K562 (cell line): ENCODE measurements around the gene LRRC8E. TPM values are rescaled to one million over a fixed set of nuclear protein-coding genes. Genes with fewer than 3 reads are reported as not detected.

Source experiments
- BCOR ChIP-seq: fragments of 450-650 bp; IDR thresholded peaks from 2 replicates; pipeline ENCODE4 v1.6.1; 2016
- CBX1 ChIP-seq: sonication (generic); IDR thresholded peaks from 2 replicates; pipeline ENCODE4 v1.6.1; 2016; ENCODE audit warnings: antibody characterized with exemption, low read depth, mild to moderate bottlenecking
- CCNT2 ChIP-seq: IDR thresholded peaks from 2 replicates; pipeline ENCODE4 v1.6.1; 2011; ENCODE audit warnings: borderline replicate concordance, low read depth, mild to moderate bottlenecking, moderate library complexity, mixed read lengths, low read length; ENCODE audit not compliant: insufficient read length; ENCODE audit errors: extremely low read depth
- E2F1 ChIP-seq: sonication (generic); formaldehyde crosslinking; IDR thresholded peaks from 2 replicates; pipeline ENCODE4 v1.8.1; 2023; ENCODE audit warnings: mild to moderate bottlenecking, missing genetic modification reagents, moderate library complexity
- HDAC2 ChIP-seq: fragments of 450-650 bp; IDR thresholded peaks from 2 replicates; pipeline ENCODE4 v1.6.1; 2016; ENCODE audit warnings: mild to moderate bottlenecking
- HMGN3 ChIP-seq: IDR thresholded peaks from 2 replicates; pipeline ENCODE4 v1.6.1; 2011; ENCODE audit warnings: borderline replicate concordance, low read depth, mild to moderate bottlenecking, mixed read lengths, low read length; ENCODE audit not compliant: insufficient read length; ENCODE audit errors: extremely low read depth
- IFI16 ChIP-seq: fragments of 250-450 bp; sonication (Bioruptor Pico); IDR thresholded peaks from 2 replicates; pipeline ENCODE4 v2.1.2; 2022; ENCODE audit warnings: mild to moderate bottlenecking, inconsistent platforms
- KHSRP ChIP-seq: fragments of 450-650 bp; IDR thresholded peaks from 2 replicates; pipeline ENCODE4 v1.6.1; 2017
- MED1 ChIP-seq: sonication (generic); formaldehyde crosslinking; IDR thresholded peaks from 2 replicates; pipeline ENCODE4 v1.8.1; 2023; ENCODE audit warnings: missing genetic modification reagents, borderline replicate concordance
- NFE2 ChIP-seq: IDR thresholded peaks from 2 replicates; pipeline ENCODE4 v1.6.1; 2014; ENCODE audit warnings: antibody characterized with exemption, low read depth
- NRF1 ChIP-seq, 2 experiments: fragments of 450-650 bp; IDR thresholded peaks in 1 of 2; conservative IDR thresholded peaks in 1 of 2; 2 replicates each; pipeline ENCODE4 v1.6.1; 2014; ENCODE audit warnings: mild to moderate bottlenecking in 2 of 2
- PHF20 ChIP-seq: fragments of 450-650 bp; IDR thresholded peaks from 2 replicates; pipeline ENCODE4 v1.6.1; 2018; ENCODE audit not compliant: partially characterized antibody
- RUNX1 ChIP-seq: sonication (generic); IDR thresholded peaks from 2 replicates; pipeline ENCODE4 v1.6.1; 2016; ENCODE audit warnings: antibody characterized with exemption, low read depth
- SAFB ChIP-seq: fragments of 200-400 bp; formaldehyde crosslinking; IDR thresholded peaks from 2 replicates; pipeline ENCODE4 v1.6.1; 2017; ENCODE audit warnings: low read depth, low read length, borderline replicate concordance
- SMAD3 ChIP-seq: fragments of 450-650 bp; formaldehyde crosslinking; conservative IDR thresholded peaks from 2 replicates; pipeline ENCODE4 v1.4.0; 2020; ENCODE audit warnings: mild to moderate bottlenecking
- SMARCB1 ChIP-seq: IDR thresholded peaks from 2 replicates; pipeline ENCODE4 v1.6.1; 2011; ENCODE audit warnings: improper control_type of control experiment, low read depth; ENCODE audit not compliant: insufficient read length
- SRSF7 ChIP-seq: fragments of 200-400 bp; formaldehyde crosslinking; optimal IDR thresholded peaks from 2 replicates; pipeline ENCODE3; 2017; ENCODE audit warnings: mild to moderate bottlenecking, low read depth, low read length
- STAT5B ChIP-seq: fragments of 250-450 bp; sonication (Bioruptor Pico); IDR thresholded peaks from 2 replicates; pipeline ENCODE4 v1.8.0; 2021; ENCODE audit warnings: mild to moderate bottlenecking, inconsistent platforms
- TAF7 ChIP-seq: fragments of 450-650 bp; IDR thresholded peaks from 2 replicates; pipeline ENCODE4 v1.6.1; 2016; ENCODE audit warnings: missing genetic modification characterization, missing compliant biosample characterization
- THRB ChIP-seq: fragments of 450-650 bp; formaldehyde crosslinking; conservative IDR thresholded peaks from 2 replicates; pipeline ENCODE4 v1.4.0; 2022; ENCODE audit warnings: mild to moderate bottlenecking, missing genetic modification characterization
- ZBTB34 ChIP-seq: fragments of 250-450 bp; sonication (Bioruptor Pico); IDR thresholded peaks from 2 replicates; pipeline ENCODE4 v1.8.0; 2021; ENCODE audit warnings: mild to moderate bottlenecking, moderate library complexity
- ZFX ChIP-seq: sonication (generic); formaldehyde crosslinking; IDR thresholded peaks from 2 replicates; pipeline ENCODE4 v1.8.0; 2022; ENCODE audit warnings: mild to moderate bottlenecking, missing genetic modification reagents, moderate library complexity
- ZKSCAN8 ChIP-seq: fragments of 200-800 bp; sonication (Bioruptor generic); IDR thresholded peaks from 2 replicates; pipeline ENCODE4 v1.6.1; 2016; ENCODE audit warnings: missing genetic modification characterization, missing compliant biosample characterization
- ZNF146 ChIP-seq: IDR thresholded peaks from one replicate; pipeline ENCODE4 v1.6.1; 2018; ENCODE audit warnings: missing compliant biosample characterization; ENCODE audit not compliant: unreplicated experiment
- polyA plus RNA-seq, 8 experiments: library from polyadenylated mRNA; depleted of rRNA in 4 of 8; stranded (reverse) in 5 of 8; unstranded in 3 of 8; fragments of >200 nt; fragmentation: Nextera tagmentation in 2 of 8; fragmentation: Illumina TruSeq in 1 of 8; extraction: Ambion mirVana in 2 of 8; extraction: Trizol in 1 of 8; gene quantifications; 2 replicates each; pipeline versions ENCODE4 v1.2.1 to v1.2.3, GENCODE V29; 2011 to 2014; ENCODE audit warnings: inconsistent platforms in 1 of 8, missing spikeins in 1 of 8
- total RNA-seq, 7 experiments: library from RNA; depleted of rRNA in 6 of 7; stranded (reverse); fragments of >200 nt in 6 of 7; fragmentation: Illumina TruSeq in 2 of 7; extraction: Trizol in 2 of 7; gene quantifications; 2 replicates each; pipeline versions ENCODE4 v1.2.1 to v1.2.3, GENCODE V29; 2011 to 2021; ENCODE audit warnings: low replicate concordance in 1 of 7

LRRC8E gene
- total and polyA plus RNA-seq, 9 of the 15 experiments (the other 6 are each of a cell fraction or from before 2014, with no cell fraction given), result 0.08 to 5.7 (median 3.5) TPM; not detected in 1

DNA sequence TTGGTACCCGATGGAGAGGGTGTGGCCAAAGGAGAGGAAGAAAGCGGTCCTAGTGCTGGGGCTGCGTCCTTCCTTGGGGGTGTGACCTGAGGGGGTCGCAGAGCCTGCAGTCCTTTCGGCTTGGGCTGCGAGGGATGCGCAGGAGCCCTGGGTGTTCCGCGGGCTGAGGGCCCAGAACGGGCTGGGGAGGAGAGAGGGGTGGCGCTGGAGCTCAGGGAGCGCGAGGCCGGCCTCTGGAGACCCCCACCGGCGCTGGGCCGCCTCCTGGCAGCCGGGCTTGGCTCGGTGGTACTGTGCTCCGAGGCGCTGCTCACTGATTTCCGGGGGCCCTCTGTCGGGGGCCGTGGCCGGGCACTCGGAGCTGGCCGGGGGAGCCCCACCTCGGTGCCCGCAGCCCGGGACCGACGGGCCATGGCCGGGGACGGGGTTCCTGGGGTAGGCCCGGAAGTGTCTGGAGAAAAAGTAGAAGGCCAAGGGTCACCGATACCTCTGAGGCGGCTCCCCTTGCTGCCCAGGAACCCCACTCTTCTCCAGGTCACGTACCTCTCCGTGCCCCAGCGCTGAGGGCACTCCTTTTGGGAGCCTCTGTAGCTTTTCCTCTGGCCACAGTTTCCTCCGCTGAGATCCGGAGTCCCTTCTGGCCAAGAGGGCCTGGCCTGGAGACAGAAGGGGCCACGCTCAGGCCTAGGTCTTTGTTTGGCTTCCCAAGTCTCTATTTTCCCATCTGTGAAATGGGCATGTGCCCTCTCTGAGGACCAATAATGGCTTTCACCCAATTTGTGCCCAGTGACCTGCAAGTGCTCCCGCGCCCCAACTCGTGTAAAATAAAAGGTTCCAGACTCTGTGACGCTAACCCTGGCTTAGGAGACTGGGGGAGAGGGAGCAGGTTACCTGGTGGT, 15.8 kb upstream of the LRRC8E start (continued):
- TF ChIP-seq ZBTB34 (CRISPR knock-in tag) (no peak), ZNF146 (CRISPR knock-in tag) (no peak), HDAC2 (peak; percentile 88), NRF1 (conservative IDR thresholded peaks at IDR 0.05 in 1 of 2, IDR thresholded peaks at IDR 0.05 in 1 of 2) (peak in 1 of 2 experiments; percentile 58; a peak in 2 of 4 replicates), TAF7 (tag) (no peak), BCOR (peak; percentile 98), PHF20 (peak; percentile 62), SAFB (no peak), CBX1 (peak; percentile 85; the same call in 1 of the 2 replicates), ZFX (peak; percentile 38; the same call in 1 of the 2 replicates), CCNT2 (no peak), SMAD3 (CRISPR knock-in tag) (no peak), SRSF7 (no peak), RUNX1 (no peak), KHSRP (no peak), E2F1 (CRISPR knock-in tag) (no peak), THRB (CRISPR knock-in tag) (no peak), HMGN3 (no peak), STAT5B (no peak), MED1 (no peak; the same call in 1 of the 2 replicates), ZKSCAN8 (no peak), NFE2 (no peak), IFI16 (no peak), SMARCB1 (no peak)
